PFSK-1 (cell line): ENCODE data around the gene USP32.

ENCODE experiments used
- FOXP2 ChIP-seq: optimal IDR thresholded peaks from 2 replicates; pipeline ENCODE3; 2011; ENCODE audit warnings: borderline replicate concordance, control low read depth, inconsistent platforms; ENCODE audit not compliant: insufficient read depth; ENCODE audit errors: extremely low read length, extremely low read depth
- POLR2AphosphoS5 ChIP-seq: IDR thresholded peaks from 2 replicates; pipeline ENCODE4 v1.6.1; 2012; ENCODE audit warnings: low read depth, mild to moderate bottlenecking, control low read depth, low read length, moderate library complexity
- REST ChIP-seq, 2 experiments: IDR thresholded peaks; 2 replicates each; pipeline versions ENCODE4 v1.6.1 to v1.8.0; 2011 to 2012; ENCODE audit warnings: low read depth in 2 of 2, low read length in 2 of 2, control low read depth in 1 of 2, inconsistent platforms in 1 of 2, mild to moderate bottlenecking in 1 of 2, moderate library complexity in 1 of 2; ENCODE audit not compliant: insufficient read depth in 1 of 2
- SIN3A ChIP-seq: IDR thresholded peaks from 2 replicates; pipeline ENCODE4 v1.6.1; 2012; ENCODE audit warnings: mild to moderate bottlenecking, low read length, moderate library complexity, borderline replicate concordance; ENCODE audit not compliant: insufficient read depth
- TAF1 ChIP-seq: IDR thresholded peaks from 2 replicates; pipeline ENCODE4 v1.6.1; 2012; ENCODE audit warnings: low read length, control low read depth, borderline replicate concordance; ENCODE audit not compliant: insufficient read depth

The USP32 gene

GRCh38 chr17:60311936-60312335 lies 80.0 kb downstream of the USP32 start:
- TF ChIP-seq SIN3A: no peak
- TF ChIP-seq REST (IDR thresholded peaks at IDR 0.05; ENCODE audit: insufficient read depth in 1 of 2, low read depth in 2 of 2, low read length in 2 of 2): no peak
- TF ChIP-seq POLR2AphosphoS5: no peak
- TF ChIP-seq TAF1: no peak
- no peak for TF ChIP-seq FOXP2

DNA sequence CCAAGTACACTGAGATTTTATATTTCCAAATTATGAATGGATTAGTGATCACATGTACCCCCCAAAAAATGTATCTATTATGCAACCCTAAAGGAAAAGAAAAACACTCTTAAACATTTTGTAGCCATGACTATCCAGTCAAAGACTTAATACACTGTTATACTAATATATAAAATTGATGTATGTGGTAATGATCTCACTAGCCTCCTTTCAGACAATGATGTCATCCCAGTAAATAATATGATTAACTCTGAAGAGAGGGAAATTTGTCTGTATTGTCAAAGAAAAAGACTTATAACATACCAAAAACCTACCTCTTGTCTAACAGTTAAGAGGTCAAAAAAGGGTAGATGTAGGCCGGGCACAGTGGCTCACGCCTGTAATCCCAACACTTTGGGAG lies 80.7 kb downstream of the USP32 start:
- TF ChIP-seq TAF1: no peak
- TF ChIP-seq REST (IDR thresholded peaks at IDR 0.05; ENCODE audit: insufficient read depth in 1 of 2, low read depth in 2 of 2, low read length in 2 of 2): no peak
- no peak for TF ChIP-seq POLR2AphosphoS5
- no peak for TF ChIP-seq SIN3A
- TF ChIP-seq FOXP2: no peak

GRCh38 chr17:60305141-60305540 lies 86.8 kb downstream of the USP32 start:
- TF ChIP-seq REST (IDR thresholded peaks at IDR 0.05; ENCODE audit: insufficient read depth in 1 of 2, low read depth in 2 of 2, low read length in 2 of 2): no peak
- TF ChIP-seq TAF1: no peak
- no peak for TF ChIP-seq POLR2AphosphoS5

GRCh38 chr17:60304502-60304901 lies 87.4 kb downstream of the USP32 start:
- TF ChIP-seq SIN3A (no peak), POLR2AphosphoS5 (no peak), TAF1 (no peak), REST (IDR thresholded peaks at IDR 0.05; ENCODE audit: insufficient read depth in 1 of 2, low read depth in 2 of 2, low read length in 2 of 2) (no peak), FOXP2 (no peak)

- TF ChIP-seq REST (IDR thresholded peaks at IDR 0.05; ENCODE audit: insufficient read depth in 1 of 2, low read depth in 2 of 2, low read length in 2 of 2): no peak
- no peak for TF ChIP-seq POLR2AphosphoS5
- no peak for TF ChIP-seq FOXP2
- no peak for TF ChIP-seq SIN3A
- no peak for TF ChIP-seq TAF1
Measured at GRCh38 chr17:60303406-60304099, 88.4 kb downstream of the USP32 start.
